ENCODE data around the gene ARHGAP1.

Gene ARHGAP1

GRCh38 chr11:46635557-46636139 lies 64.8 kb downstream of the ARHGAP1 start:
- DNase-seq = no peak

GRCh38 chr11:46633291-46634217 lies 66.9 kb downstream of the ARHGAP1 start:
- DNase-seq = no peak

- DNase-seq = no peak
Measured at GRCh38 chr11:46632502-46632901, 67.9 kb downstream of the ARHGAP1 start.

GRCh38 chr11:46631676-46632075 lies 68.7 kb downstream of the ARHGAP1 start:
- DNase-seq = no peak

GRCh38 chr11:46630237-46630636 lies 70.2 kb downstream of the ARHGAP1 start:
- no peak for DNase-seq

- no peak for DNase-seq
Measured at GRCh38 chr11:46628961-46629360, 71.5 kb downstream of the ARHGAP1 start.

Data from activated effector memory CD4-positive, alpha-beta T cell treated with Interleukin-2 at 50 U/mL for 16 hours (primary cell).